ENCODE results near the gene QRFP.

The QRFP gene

DNA sequence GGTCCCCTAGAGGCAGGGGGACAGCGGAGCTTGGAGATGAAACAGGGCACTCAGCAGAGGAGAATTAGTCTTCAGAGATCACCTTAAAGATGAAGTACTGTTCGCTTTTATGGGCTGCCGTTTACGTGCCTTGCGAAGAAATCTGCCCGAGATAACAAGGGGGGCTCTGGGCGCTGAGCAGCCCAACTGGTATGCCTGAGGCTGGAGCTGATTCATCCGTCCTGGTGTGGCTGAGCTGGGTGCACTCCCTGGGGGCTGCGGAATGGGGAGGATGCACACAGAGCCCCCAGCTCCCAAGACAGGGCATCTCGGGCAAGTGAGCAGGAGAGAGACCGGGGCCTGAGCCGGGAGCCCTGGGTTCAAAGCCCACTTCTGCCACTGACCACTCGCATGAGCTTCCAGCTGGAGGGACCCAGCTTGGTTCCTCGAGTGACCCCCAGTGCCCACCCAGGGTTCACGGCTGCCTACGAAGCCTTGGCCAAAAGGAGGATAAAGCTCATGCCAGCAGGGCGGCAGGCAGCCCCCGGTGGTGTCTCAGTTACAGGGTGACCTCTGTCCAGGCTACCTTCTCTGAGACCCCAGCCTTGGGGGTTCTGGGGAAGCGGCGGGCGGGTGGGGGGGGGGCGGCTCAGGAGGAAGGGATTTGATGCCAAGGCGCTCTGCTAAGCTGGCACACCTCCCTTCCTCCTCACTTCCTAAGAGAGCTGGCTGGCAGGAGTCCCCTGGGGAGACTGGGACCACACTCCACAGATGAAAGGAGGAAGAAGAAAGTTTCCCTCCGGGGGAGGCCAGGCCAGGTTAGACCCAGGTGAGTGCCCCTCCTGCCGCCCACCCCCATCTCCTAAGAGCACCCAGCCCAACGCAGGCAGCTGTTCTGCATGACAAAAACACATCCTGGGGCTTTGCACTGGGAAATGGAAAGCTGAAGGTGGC, 36.8 kb upstream of the QRFP start:
- no peak for DNase-seq

DNA sequence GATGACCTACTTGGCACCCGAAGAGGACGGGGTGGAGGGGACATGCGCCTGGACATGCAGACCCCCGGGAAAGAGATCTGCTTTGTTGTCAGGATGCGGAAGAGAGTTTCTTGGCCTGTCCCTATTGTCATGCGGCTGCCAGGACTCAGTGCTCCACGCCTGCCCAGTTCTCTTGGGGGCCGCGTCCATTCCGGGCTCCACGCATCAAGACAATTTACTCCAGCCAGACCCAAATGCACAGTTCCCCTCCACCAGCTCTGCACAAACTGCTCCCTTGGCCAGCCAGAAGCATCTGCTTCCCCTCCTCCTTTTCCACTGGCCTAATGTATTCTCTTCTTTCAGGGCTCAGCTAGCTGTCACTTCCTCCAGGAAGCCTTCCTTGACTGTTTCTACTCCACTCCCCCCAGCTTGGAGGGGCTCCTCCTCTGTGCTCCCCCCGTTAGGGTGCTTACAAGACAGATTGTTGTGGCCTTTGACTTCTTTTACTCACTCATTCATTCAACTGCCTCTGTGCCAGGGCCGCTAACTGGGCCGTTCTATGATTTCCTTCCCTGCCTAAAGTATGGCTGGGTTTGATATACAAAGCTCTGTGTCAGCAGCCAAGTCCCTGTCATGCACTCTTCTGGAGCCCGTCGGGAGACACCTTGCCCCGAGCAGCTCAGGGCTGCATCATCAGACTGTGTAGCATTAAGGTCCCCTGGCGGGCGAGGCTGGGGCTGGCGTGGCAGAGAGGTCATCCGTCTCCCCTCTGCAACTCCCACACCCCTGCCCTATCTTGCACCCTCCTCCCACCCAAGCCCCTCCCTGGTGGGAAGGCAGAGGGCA, 35.9 kb upstream of the QRFP start:
- DNase-seq = no peak

DNA sequence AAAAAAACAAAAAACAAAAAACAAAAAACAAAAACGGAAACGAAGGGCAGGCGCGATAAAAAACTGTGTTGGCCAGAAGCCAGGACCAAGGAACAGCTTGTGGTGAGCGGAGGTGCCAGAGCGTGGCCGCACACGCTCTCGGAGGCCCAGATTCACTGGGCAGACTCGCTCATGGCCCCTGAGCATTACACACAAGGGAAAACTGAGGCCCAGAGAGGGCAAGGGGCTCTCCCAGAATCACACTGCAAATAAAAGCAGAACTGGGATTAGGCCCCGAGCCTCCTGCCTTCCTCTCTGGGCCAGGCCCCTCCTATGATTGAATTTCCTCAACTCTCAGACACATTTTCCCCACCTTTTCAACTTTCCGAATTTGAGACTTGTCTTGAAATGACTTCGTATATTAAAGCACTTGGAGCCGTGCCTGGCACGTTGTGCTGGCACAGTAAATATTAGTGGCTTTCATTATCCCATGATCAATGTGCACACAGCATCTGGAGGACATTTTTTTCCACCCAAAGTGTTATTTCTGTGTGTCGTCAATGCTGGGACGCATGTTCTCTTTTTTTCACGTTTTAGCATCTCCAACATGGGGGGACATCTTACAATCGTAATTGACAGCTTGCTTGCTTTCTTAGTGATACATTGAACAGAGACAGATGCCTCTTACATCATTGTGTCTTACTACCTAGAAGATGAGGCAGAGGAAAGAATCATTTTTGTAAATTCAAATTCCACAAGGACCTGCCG, 35.1 kb upstream of the QRFP start:
- no peak for DNase-seq

DNA sequence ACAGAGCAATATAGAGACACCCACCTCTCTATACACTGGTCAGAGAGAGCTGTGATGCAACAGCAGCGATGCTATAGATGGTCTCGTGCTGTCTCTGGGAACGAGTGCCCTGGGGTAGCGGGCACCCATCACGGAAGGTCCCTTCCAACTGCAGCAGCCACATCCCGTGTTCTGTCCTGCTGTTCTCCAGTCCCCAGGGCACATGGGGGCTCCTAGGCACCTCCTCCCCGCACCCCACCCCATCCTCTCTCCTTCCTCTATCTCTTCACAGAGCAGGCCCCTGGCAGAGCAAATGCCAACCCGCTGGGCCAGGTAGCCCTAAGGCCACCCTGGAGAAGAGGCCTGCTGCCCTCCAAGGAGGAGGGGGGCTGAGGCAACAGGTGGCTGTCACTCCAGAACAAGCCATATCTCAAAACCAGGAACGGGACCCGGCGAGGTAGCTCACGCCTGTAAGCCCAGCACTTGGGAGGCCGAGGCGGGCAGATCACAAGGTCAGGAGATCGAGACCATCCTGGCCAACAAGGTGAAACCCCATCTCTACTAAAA, 34.3 kb upstream of the QRFP start:
- no peak for DNase-seq

DNA sequence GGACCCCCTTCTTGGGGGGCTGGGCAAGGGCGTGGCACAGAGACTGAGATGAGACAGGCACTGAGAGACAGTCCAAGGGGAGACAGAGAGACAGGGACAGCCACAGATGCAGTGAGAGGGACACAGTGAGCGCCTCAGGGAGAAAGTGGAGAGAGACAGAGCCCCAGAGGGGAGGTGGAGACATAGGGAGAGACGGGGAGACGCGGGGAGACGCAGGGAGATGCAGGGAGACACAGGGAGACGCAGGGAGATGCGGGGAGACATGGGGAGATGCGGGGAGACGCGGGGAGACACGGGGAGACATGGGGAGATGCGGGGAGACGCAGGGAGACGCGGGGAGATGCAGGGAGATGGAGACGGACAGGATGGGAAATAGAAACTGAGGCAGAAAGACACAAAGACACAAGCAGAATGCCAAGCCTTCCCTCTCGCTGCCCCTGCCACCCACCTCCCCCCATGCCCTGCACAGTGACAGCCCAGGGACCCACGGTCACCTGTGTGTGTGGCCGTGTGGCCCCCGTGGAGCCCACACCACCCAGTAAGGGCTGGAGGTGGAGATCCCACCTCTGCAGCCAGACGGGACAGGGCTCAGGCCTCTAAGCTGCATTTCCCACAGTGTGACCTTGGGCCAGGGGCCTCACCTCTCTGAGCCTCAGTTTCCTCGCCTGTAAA, 33.7 kb upstream of the QRFP start:
- no peak for DNase-seq

DNA sequence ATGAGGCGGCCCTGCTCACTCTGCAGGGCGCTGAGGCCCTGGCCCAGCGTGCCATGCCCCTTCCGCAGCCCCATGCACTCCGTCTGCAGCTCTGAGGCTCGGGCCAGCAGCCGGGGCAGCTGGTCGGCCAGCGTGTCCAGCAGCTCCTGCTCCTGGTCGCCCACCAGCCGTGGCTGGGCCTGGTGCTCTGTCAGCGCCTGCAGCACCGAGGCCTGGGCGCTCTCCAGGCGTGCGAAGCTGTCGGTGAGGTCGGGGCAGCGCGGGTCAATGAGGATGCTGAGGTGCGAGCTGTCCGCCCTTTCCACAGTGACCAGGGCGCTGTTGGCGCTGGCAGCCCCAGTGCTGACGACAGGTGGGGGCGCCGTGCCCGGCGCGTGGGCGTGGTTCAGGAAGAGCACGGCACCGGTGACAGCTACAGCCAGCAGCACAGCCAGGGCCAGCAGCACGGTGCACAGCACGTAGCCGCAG, 33.0 kb upstream of the QRFP start:
- DNase-seq = no peak

DNA sequence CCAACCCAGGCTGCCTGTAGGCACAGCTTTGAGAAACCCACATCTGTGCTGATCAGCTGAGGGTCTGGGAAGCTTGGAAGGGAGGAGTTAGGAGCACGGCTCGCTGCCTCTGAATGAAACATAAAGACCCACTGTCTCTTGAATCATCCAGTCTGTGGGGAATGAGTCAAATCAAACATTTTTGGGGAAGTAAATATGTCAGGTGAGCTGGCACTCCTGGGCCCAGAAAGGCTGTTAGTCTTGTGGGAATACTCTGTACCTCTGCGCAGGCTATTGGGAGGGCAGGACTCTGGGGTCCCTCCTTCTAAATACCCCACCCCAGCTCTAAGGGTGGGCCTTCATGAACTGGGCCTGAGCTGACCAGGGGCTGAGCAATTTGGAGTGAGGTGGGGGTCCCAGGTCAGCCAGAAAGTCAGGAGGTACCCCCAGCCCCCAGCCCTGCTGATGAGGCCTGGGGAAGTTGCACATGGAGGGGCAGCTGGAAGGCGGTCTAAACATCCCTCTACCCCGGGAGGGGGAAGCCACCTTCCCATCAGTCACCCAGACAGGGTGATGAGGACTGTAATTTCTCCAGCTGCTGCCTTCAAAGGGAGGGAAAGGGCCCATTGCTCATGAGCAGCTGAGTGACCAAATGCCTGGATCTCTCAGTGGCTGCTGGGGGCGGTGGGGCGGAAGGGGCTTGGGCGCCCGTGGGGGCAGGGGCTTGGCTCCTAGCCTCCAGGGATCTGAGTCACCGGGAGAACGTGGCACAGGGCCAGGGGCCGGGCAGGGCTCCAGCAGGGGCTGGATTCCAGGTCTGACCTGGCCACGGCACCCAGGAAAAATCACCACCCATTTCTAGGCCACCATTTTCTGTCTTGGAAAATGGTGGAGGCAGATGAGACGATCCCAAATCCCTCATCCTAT, 31.6 kb upstream of the QRFP start:
- DNase-seq = peak in 2 of 3 experiments; percentile 64 to 78

DNA sequence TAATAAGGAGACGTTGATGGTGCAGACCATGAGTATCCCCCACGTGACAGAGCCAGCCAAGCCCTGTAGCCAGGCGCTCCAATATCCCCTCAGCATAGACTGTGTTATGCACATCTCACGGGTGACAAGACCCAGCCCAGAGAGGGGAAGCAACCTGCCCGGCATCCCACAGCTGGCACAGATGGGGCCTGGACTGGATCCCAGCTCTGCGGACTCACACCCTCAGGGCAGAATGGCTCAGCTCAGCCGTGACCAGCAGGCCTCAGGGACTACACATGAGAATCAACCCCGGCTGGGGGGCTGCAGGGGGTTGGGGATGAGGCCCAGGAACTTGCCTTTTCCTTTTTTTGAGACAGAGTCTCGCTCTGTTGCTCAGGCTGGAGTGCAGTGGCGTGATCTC, 30.7 kb upstream of the QRFP start:
- no peak for DNase-seq

DNA sequence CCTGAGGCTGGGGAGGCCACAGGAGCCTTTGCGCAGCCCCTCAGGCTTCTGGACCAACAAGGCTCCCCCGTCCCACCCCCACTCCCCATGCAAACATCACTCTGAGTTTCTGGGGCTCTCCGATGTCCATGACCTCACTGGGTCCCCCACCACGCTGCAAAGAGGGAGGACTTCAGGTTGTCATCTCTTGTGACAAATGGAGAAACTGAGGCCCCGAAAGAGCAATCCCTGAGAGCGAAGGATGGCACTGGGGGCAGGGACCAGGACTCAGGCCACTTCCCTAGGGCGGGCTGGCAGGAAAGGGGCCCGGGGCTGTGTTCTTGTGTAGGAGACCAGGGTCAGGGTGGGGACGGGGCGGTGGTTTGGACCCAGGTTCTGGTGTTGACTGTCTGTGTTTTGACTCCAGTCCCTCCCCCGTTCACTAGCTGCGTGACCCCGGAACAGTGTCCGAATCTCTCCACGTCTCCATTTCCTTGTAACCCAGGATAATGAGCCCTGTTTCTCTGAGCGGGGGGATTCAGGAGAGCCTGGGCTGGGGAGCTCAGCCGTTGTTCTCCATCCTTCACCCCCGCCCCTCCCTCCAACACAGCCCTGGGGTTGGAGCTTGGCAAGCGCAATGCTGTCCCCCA, 28.6 kb upstream of the QRFP start:
- no peak for DNase-seq

DNA sequence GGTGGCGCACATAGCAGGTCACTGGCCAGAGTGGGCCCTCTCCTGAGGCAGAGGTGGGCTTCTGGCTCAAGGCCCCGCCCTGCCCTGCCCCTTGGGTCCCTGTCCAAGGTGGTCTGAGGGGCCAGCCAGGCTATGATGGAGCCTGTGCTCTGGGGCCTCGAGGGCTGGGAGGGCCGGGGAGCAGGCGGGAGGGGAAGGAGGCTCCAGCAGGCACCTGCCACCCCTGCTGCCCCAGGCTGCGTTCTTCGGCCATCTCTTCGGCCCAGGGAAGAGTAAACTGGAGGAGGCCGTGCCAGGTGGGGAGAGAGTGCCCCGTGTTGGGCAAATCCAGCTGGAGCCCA, 27.8 kb upstream of the QRFP start:
- no peak for DNase-seq

DNA sequence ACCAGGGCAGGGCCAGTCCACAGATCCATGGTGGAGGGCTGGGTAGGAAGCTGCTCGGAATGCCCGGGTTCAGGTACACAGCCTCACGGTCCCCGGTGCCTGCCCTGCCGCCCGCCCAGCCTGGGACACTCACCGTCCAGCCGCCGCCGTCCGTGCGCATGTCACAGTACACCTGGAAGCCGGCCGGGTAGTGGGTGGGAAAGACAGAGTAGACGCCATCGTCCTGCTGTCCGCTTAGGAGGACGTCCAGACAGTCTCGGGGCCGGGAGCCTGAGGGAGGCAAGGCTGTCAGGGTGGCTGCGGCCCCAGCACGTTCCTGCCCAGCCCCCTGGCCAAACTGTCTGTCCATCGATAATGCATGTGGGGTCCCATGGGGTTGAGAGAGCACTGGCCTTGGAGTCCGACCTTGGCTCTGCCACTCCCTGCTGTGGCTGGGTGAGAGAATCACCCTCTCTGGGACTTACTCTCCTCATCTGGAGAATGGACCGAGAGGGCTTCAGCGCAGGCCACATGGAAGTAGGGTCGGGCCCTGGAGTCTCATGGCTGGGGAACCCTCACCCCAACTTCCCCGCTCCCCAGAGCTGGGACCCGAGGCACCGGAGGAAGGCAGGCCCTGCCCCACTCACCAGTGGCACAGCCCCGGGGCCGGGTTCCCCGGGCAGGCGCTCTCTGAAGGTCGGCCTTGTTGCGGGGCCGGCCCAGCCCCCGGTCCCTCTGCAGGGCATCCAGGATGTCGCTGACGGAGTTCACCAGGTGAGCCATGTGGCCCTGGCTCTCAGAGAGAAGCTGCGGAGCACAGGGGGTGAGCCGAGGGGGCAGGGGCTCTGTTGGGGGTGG, 27.2 kb upstream of the QRFP start:
- no peak for DNase-seq

DNA sequence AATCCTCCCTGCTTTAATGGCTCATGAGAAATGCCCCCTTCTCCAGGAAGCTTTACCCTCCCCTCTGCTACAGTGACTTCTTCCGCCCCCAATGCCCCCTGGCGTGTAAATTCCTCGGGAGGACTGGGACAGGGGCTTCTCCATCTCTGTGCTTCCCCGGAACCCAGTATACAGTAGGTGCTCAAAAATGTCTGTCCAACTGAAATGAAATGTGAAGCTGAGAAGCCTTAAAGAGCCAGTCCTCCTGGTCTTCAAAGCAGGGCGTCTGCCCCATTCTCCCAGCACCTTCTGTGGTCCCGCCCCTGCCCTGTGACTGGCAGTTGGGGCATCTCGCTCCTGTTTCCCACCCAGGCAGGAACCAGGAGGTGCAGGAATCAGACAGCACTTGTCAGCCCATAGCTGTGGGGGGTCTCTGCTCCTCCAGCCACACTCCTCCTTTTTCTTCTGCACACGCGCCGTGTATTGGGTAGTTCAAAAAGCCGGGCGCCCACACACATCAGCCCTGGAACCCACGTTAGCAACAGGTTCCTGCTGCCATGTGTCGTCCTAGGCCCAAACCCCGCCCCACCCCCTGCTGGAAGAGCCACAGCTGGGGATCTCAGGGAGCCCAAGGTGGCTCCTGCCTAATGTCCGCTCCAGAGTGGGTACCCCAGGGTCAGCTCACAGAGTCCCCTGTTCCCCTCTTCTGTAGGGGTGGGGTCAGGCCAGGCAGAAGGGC, 26.4 kb upstream of the QRFP start:
- DNase-seq = no peak

DNA sequence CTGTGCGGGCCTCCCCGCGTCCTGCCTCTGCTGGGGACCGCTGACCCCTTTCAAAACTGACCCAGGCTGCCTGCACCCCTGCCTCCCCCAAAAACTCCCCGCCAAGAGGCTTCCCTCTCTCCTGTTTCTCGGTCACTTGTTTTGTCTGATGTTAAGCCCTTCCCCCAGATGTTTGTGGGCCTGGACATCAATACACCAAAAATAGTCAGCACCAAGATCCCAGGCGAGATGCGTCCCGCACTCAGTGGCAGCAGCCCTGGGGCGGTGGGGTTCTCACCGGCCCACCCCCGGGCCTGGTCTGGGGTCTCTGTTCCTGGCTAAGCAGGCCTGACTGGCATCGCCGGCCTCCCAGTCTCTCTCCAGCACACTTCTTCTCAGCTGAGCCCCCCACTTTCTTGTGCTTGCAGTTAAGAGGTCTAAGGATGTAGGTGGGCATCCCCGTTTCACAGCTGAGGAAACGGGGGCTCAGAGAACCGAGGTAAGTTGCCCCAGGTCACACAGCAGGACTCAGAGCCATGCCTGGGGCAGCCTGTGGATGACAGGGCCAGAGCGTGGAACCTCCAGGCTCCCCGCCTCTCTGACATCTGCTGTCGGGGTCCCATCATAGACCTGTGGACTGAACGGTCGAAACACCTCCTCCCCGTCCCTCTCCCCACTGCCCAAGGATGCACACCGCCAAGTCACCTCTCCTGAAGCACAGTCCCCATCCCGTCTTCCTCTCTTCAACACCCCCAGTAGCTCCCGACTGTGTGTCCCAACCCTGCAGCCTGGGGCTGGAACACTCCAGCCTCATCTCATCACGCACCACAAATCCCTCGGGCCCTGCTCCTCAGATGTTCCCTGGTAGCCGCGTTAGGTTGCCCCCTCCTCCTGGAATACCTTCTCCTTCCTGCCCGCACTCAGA, 25.6 kb upstream of the QRFP start:
- no peak for DNase-seq

DNA sequence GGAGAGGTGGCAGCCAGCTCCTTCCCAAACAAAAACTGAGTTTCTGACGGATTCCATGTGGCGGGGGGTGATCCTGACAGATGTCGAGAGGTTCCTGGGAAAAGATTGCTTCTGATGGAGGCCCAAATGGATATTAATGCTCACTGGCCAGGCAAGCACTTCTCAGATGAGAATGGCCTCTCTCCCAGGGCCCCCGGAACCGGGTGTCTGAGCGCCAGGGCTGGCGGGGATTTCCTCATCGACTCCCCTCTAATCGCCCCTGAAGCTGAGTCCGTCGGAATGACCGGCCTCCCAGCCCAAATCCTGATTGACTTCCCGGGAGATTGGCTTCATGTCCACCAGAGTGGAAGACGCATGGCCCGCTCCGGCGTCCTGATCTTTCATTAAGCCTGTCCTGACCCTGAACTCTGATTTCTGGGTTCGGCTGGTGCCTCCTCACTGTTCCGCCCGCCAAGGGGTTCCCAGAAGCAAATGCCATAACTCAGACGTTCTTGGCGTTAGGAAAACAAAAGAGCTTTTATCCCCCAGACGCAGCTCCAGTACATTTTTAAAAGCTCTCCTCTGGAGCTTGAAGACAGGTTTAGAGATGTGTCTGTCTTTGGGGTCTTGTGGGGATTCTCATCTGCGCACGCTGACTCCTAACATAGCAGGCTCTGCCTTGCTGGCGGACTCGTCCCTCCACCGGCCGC, 24.8 kb upstream of the QRFP start:
- no peak for DNase-seq

DNA sequence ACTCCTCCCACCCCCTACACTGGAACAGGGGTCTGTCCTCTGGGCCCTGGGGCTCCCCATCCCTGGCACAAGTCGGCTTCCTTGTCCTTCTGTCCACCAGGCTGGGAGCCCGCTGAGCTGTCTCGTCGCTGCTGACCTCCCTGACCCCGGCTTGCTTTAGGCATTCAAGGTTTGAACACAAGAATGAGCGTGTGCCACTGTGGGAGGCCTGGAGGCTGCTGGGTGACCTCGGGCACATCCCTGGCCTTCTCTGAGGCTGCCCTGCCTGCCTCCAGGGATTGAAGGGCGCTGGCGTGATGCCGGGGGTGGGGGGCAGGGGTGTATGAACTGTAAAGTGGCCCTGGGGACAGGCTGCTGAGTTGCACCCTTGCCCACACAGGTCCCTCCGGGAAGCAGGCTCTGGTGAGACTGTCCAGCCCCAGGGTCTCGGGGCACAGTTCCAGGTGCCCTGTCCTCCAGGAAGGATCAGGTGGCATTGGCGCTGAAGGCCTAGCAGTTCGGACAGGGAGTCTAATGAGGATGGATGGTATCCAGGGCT, 24.2 kb upstream of the QRFP start:
- DNase-seq = no peak

DNA sequence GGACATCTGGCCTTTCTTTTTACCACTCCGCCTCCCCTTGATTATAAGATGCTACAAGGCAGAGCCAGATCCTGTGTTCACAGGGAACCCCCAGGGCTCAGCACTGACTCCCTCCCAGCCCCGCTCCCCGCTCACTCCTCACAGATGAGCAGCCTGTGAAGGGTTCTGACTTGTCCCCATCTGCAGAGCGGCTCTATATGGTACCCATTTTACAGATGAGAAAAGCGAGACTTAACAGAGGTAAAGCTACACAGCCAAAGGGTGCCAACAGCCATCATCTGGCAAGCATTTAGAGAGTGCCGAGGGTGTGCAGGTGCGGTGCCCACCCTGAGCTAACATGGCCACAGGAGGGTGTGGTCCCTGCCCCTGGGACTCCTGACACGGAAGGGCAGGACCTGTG, 23.6 kb upstream of the QRFP start:
- DNase-seq = no peak

DNA sequence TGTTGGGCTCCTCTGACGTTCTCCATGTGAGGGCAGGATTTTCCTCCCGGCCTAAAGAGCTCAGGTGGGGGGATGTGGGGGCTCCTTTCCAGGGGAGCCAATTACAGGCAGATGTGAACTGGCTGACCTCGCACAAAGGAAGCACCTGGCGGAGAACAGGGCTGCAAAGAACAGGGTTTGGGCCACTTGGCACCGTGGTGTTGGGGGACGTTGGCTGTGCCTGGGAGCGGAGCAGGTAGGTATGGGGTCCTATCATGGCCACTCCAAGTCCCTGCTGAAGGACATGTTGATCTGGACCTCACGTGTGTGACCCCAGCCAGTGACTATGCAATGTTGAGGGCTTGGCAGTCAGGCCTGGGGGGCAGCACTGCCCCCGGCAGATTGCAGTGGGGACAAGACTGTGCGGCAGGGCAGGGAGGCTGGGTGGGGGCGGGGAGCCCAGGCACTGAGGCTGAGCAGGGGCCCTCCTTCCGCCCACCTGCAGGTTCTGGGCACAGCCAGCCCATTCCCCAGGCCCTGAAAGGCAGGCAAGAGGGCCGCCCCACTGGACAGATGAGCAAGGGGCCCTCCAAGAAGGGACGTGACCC, 23.0 kb upstream of the QRFP start:
- DNase-seq = no peak
